Measurements from ENCODE around the gene DLEC1. TPM values are rescaled to one million over a fixed set of nuclear protein-coding genes. Genes with fewer than 3 reads are reported as not detected.
"Not testable (repeated sequence)": the region's sequence is repeated elsewhere in the genome, so short reads cannot be mapped to it uniquely, and the experiment has no call there.

DLEC1 gene
- total and polyA plus RNA-seq, 5 donors = 0.23 to 1.0 (median 0.48) TPM

DNA sequence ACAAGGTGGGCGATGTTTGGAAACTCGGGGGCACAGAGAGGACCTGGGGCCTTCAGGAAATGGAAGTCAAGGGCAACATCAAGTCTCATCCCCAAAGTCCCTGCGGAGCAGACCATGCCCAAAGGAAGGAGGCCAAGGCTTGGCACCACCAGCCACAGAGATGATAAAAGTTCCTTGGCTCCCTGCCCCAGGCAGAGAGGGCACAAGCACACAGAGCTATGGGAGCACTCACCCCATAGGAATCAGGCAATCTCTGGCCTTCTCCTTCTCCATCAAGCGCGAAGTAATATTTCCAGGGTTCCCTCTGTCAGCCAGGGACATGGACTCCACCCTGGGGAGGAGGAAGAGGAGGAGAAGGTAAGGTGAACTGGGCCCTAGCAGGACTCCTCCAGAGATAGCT, 90.0 kb downstream of the DLEC1 start:
- no peaks in the 10 kb centered on the region for H3K9me3 ChIP-seq (ENCODE audit: control insufficient read depth, low read length)
- 83% methylated on average over 5 of the region's 5 CpGs for WGBS
- DNase-seq (no peak), ATAC-seq (peak in 1 of 2 donors; percentile 20)
- no peak overlapping the region for H3K4me3 ChIP-seq (ENCODE audit: low read length)
- intact Hi-C loops (cut with DNase I) = no loop called here
- no peak overlapping the region for H3K27ac ChIP-seq (ENCODE audit: low read length)
- no peaks in the 10 kb centered on the region for H3K27me3 ChIP-seq (ENCODE audit: control insufficient read depth, insufficient read depth)
- peaks cover 6% of the 10 kb centered on the region for H3K4me1 ChIP-seq (ENCODE audit: control insufficient read depth, insufficient read depth, low read length)

DNA sequence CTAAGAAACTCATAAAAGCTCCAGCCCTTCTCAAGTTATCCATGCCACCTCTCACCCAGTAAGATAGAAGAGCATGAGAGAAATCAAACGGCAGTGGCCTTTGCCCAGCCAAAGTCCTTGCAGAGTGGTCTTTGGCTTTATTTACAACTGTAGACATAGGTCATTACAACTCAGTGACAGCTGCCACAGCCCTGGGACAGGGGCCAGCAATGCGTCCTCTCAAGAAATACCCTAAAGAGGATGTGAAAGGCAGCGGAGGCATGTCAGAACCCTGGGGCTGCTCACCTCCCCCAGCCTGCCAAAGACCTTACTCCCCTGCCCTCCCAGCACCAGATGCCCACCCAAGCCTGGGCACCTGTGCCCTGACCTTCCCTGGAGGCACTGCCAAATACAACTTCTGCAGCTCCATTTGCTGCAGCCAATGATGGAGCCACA, 91.6 kb downstream of the DLEC1 start:
- H3K4me1 ChIP-seq (ENCODE audit: control insufficient read depth, insufficient read depth, low read length) = peaks cover 6% of the 10 kb centered on the region
- DNase-seq (peak in 1 of 3 donors; percentile 54), ATAC-seq (peak in 1 of 2 donors; percentile 17)
- no peaks in the 10 kb centered on the region for H3K9me3 ChIP-seq (ENCODE audit: control insufficient read depth, low read length)
- H3K27me3 ChIP-seq (ENCODE audit: control insufficient read depth, insufficient read depth) = no peaks in the 10 kb centered on the region
- WGBS = 58% methylated on average over 3 of the region's 3 CpGs
- intact Hi-C loops (cut with DNase I) = no loop called here
- no peak overlapping the region for H3K4me3 ChIP-seq (ENCODE audit: low read length)
- H3K27ac ChIP-seq (ENCODE audit: low read length) = peak overlapping the region; percentile 54

DNA sequence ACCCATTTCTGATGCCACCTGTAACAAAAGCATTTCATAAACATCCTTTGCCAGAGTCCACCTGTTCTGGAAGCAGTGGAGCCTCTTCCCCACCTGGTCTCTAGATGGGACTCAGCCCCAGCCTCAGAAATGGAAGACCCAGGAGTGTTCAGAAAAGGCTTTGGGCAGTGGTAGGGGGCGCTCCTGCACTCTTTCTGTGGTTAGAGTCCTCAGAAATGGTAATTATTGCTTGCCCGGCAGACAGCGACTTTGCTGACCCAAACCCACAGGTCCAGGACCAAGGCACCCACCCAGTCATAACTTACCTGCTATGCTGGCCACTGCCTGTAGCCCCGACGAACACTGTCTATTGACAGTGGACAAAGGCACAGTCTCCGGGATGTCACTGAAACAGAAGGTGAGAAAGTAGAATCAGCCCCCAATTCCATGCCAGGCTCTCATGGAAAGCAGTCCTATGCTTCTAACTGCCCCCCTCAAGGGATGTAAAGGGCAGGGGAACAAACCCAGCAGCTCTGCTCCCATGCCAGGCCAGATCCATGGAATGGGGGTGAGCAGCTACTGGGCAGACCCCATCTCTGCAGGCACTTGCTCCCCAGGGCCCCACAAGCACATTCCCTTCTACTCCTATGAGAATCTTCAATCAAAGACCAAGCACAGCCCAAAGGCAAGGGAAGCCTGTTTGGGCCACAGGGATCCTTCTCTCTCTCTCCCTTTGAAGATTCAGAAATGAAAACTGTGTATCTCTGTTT, 92.8 kb downstream of the DLEC1 start:
- Histone ChIP-seq H3K4me3 (ENCODE audit: low read length) (no peak overlapping the region), H3K27me3 (ENCODE audit: control insufficient read depth, insufficient read depth) (no peaks in the 10 kb centered on the region), H3K27ac (ENCODE audit: low read length) (no peak overlapping the region), H3K4me1 (ENCODE audit: control insufficient read depth, insufficient read depth, low read length) (peaks cover 7% of the 10 kb centered on the region), H3K9me3 (ENCODE audit: control insufficient read depth, low read length) (no peaks in the 10 kb centered on the region)
- intact Hi-C loops (cut with DNase I) = no loop called here
- WGBS = 70% methylated on average over 6 of the region's 6 CpGs
- DNase-seq (peak in 2 of 3 donors; percentile 54 to 70), ATAC-seq (no peak)

DNA sequence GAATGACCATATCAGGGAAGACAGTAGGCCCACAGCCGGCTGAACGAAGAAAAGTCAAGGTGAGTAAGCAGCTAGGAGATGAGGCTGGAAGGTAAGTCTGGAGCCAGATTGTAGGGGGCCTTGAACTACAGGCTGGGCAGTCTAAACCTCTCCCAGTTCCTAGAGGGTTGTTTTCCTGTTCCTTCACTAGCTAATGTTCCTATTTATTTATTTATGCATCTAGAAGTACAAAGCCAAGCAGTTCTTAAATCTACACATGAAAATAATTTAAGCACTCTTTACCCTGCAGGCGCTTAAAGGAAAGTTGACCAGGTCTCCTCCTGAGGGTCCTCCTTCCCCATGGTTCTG, 94.2 kb downstream of the DLEC1 start:
- Histone ChIP-seq H3K27me3 (ENCODE audit: control insufficient read depth, insufficient read depth) (no peaks in the 10 kb centered on the region), H3K27ac (ENCODE audit: low read length) (no peak overlapping the region), H3K4me1 (ENCODE audit: control insufficient read depth, insufficient read depth, low read length) (peaks cover 12% of the 10 kb centered on the region), H3K9me3 (ENCODE audit: control insufficient read depth, low read length) (no peaks in the 10 kb centered on the region), H3K4me3 (ENCODE audit: low read length) (no peak overlapping the region)
- intact Hi-C loops (cut with DNase I) = no loop called here
- DNase-seq (no peak), ATAC-seq (no peak)
- WGBS = 95% methylated on average over 3 of the region's 3 CpGs

DNA sequence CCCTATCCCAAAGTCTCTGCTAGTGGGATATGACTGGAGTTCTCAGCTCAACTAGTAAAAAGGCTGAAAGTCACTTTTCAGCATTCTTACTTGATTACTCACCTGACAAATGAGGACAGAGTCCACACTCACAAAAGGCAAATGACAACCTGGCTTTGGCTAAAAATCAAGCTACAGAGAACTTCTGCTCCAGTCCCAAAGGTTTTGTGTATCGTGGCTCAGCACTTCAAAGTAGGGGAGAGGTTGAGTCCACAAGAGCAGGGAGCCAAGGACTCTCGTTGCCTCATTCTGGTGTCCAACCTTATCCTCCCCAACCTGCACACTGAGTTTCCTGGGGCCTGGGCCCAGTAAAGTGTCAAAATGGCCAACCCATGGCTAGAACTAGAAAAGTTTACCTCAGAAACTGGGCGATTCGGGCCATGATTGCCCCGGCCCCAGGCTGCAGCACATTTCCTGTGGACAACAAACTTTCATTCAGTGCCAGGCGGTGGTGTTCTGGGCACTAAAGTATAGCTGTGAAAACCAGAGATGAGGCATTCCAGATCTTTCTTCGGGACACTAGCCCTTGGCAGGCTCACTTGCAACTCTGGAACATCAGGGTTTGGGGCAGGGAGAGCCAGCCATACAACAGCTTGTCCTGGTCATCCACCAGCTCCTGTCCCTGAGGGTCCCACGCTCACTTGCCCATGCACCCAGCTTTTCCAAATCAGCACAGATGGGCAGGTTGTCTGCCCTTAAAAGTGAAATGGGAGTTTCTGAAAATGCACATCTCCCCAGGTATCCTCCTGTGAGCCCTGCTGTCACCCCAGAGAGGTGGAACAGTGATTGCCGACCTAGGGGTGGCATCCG, 94.8 kb downstream of the DLEC1 start:
- no peak for ATAC-seq
- Histone ChIP-seq H3K4me3 (ENCODE audit: low read length) (no peak overlapping the region), H3K4me1 (ENCODE audit: control insufficient read depth, insufficient read depth, low read length) (peaks cover 12% of the 10 kb centered on the region), H3K27ac (ENCODE audit: low read length) (no peak overlapping the region), H3K27me3 (ENCODE audit: control insufficient read depth, insufficient read depth) (no peaks in the 10 kb centered on the region), H3K9me3 (ENCODE audit: control insufficient read depth, low read length) (no peaks in the 10 kb centered on the region)
- WGBS = 88% methylated on average over 10 of the region's 10 CpGs
- DNase-seq = no peak
- intact Hi-C loops (cut with DNase I) = no loop called here

DNA sequence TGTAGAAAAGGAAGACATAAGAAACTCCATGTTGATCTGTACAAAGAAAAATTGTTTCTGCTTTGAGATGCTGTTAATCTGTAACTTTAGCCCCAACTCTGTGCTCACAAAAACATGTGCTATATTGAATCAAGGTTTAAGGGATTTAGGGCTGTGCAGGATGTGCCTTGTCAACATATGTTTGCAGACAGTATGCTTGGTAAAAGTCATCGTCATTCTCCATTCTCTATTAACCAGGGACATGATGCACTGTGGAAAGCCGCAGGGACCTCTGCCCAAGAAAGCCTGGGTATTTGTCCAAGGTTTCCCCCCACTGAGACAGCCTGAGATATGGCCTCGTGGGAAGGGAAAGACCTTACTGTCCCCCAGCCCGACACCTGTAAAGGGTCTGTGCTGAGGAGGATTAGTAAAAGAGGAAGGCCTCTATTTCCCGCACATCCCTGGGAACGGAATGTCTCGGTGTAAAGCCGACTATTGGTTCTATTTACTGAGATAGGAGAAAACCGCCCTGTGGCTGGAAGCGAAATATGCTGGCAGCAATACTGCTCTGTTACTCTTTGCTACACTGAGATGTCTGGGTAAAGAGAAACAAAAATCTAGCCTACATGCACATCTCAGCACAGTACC, 95.6 kb downstream of the DLEC1 start:
- H3K27ac ChIP-seq (ENCODE audit: low read length); H3K27me3 ChIP-seq (ENCODE audit: control insufficient read depth, insufficient read depth); ATAC-seq; DNase-seq; H3K4me3 ChIP-seq (ENCODE audit: low read length); intact Hi-C loops (cut with DNase I); H3K9me3 ChIP-seq (ENCODE audit: control insufficient read depth, low read length): not testable (repeated sequence)
- H3K4me1 ChIP-seq (ENCODE audit: control insufficient read depth, insufficient read depth, low read length) = peaks cover 15% of the 10 kb centered on the region
- WGBS = 90% methylated on average over 10 of the region's 10 CpGs

DNA sequence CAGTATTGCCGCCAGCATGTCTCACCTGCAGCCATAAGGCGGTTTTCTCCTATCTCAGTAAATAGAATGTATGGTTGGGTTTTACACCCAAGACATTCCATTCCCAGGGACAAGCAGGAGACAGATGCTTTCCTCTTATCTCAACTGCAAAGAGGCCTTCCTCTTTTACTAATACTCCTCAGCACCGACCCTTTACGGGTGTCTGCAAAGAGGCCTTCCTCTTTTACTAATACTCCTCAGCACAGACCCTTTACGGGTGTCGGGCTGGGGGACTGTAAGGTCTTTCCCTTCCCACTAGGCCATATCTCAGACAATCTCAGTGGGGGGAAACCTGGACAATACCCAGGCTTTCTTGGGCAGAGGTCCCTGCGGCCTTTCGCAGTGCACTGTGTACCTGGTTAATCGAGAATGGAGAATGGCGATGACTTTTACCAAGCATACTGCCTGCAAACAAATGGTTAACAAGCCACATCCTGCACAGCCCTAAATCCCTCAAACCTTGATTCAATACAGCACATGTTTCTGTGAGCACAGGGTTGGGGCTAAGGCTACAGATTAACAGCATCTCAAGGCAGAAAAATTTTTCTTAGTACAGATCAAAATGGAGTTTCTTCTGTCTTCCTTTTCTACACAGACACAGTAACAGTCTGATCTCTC, 96.7 kb downstream of the DLEC1 start:
- DNase-seq; ATAC-seq; H3K27ac ChIP-seq (ENCODE audit: low read length); intact Hi-C loops (cut with DNase I); H3K27me3 ChIP-seq (ENCODE audit: control insufficient read depth, insufficient read depth); H3K9me3 ChIP-seq (ENCODE audit: control insufficient read depth, low read length): not testable (repeated sequence)
- Histone ChIP-seq H3K4me1 (ENCODE audit: control insufficient read depth, insufficient read depth, low read length) (peaks cover 14% of the 10 kb centered on the region), H3K4me3 (ENCODE audit: low read length) (peak overlapping the region; percentile 79)
- WGBS = 61% methylated on average over 10 of the region's 10 CpGs

DNA sequence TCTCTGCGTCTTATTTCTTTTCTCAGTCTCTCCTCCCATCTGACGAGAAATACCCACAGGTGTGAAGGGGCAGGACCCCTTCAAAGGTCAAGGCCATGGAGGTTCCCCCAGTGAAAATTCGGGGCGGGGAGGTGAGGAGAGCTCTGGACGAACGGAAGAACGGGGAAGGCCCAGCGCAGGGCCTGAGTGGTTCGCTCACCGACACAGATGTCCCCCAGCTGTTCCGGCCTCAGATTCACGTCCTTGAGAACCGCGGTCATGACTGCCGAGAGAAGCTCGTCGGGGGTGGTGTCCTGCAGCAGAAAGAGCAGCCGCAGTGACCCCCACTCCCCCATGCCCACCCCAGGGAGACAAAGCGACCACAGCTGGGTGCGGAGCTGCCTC, 97.4 kb downstream of the DLEC1 start:
- peaks cover 10% of the 10 kb centered on the region for H3K4me1 ChIP-seq (ENCODE audit: control insufficient read depth, insufficient read depth, low read length)
- H3K27me3 ChIP-seq (ENCODE audit: control insufficient read depth, insufficient read depth) = no peaks in the 10 kb centered on the region
- H3K9me3 ChIP-seq (ENCODE audit: control insufficient read depth, low read length) = no peaks in the 10 kb centered on the region
- no peak for DNase-seq
- H3K4me3 ChIP-seq (ENCODE audit: low read length) = peak overlapping the region; percentile 79
- intact Hi-C loops (cut with DNase I) = no loop called here
- peak overlapping the region; percentile 56 for H3K27ac ChIP-seq (ENCODE audit: low read length)
- ATAC-seq = no peak
- WGBS = under 1% methylated on average over 20 of the region's 20 CpGs

DNA sequence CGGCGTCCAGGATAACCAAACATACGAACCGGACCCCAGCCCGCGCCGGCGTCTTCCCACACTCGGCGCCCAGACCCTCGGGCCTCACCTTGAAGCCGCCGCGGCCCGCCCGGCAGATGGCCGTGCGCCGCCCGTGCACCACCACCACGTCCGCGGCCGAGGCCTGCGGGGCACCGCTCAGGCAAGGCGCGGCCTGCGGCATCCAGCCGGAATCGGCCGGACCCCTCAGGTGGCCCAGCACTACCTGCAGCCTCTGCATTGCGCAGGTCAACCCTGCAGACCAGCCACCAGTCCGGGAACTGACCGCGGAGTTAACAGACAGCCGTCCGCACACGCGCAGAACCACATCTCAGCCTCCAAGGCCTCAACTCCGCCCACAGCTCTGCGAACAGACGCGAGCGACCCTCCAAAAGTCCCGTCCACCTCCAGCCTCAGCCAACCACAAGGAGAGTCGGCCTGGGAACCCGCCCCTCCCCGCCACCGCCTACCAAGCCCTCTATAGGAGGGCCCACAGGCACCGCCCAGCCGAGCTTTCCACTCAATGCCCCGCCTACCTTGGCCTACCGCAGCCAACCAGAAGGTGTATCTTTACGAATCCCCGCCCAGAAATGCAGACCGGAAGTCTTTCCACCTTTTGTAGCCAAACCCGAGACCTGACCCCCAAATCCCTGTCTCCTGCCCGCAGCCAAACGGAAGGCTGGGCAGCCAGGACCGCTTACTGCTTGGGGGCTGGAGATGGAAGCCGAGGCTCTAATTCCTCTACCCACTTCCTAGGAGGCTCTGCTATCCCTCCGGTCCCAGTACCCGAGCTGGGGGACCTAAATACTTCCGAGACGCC, 98.0 kb downstream of the DLEC1 start, which contains the start of gene ACAA1:
ACAA1 (minus strand) TSS at position 351 of the 838 bp plus-strand sequence; CDS start at position 259, 92 bp downstream.
- intact Hi-C loops (cut with DNase I) = no loop called here
- peak within 1 kb of the TSS; percentile 79 for H3K4me3 ChIP-seq (ENCODE audit: low read length)
- H3K4me1 ChIP-seq (ENCODE audit: control insufficient read depth, insufficient read depth, low read length) = peaks cover 10% of the 10 kb centered on the region
- H3K27ac ChIP-seq (ENCODE audit: low read length) = peak within 1 kb of the TSS; percentile 97
- peak; percentile 98 for ATAC-seq
- no peaks in the 10 kb centered on the region for H3K27me3 ChIP-seq (ENCODE audit: control insufficient read depth, insufficient read depth)
- H3K9me3 ChIP-seq (ENCODE audit: control insufficient read depth, low read length) = no peaks in the 10 kb centered on the region
- peak; percentile 100 for DNase-seq
- WGBS = under 1% methylated on average over 66 of the region's 66 CpGs
